ENCODE measurements around the gene BRD4.

- no peak for TF ChIP-seq POLR2A (IDR thresholded peaks at IDR 0.05)
- TF ChIP-seq CTCF (IDR thresholded peaks at IDR 0.05): no peak
- no peak for TF ChIP-seq POLR2AphosphoS5 (IDR thresholded peaks at IDR 0.05)
These were observed 42.2 kb downstream of the BRD4 start for GRCh38 chr19:15290166-15290565.

Data from suprapubic skin (tissue), 4 donors.